GM10847 (cell line): ENCODE results near the gene ANXA10.

Experiments used
- POLR2A ChIP-seq: IDR thresholded peaks from 2 replicates; pipeline ENCODE4 v1.6.1; 2011; ENCODE audit not compliant: insufficient read length; ENCODE audit errors: extremely low read depth

ANXA10 gene

DNA sequence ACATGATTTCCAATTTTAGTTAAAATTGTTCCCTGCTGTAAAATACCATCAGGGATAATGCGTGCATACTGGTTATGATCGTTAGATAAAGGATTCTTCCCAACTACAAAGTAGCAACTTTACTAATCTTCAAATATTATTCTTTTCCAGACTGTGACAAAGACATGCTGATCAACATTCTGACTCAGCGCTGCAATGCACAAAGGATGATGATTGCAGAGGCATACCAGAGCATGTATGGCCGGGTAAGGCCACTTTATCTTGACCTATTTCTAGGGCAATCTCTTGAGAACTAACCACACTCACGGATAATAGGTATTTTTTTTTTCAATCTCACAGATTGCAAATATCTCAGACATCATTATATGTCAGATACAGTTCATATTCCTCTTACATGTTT lies 47.0 kb downstream of the ANXA10 start:
- no peak for TF ChIP-seq POLR2A

DNA sequence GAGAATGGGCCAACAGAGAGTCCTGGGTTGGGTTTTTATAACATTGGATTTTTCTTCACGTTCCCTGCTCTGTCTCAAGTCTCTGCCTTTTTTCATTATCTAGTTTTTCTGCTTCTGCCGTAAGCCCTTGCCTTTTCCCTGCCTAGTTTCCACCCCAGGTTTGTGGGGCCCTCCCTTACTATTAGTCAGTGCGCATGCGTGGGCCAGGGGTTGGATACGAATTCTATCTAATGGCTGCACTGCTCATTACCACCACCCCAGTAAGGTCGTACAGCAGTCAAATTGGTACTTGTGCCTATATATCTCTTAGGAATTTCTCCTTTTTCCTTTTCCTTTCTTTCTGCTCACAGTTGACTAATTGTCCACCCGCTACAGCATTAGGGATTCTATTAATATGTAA lies 49.4 kb downstream of the ANXA10 start:
- no peak for TF ChIP-seq POLR2A

DNA sequence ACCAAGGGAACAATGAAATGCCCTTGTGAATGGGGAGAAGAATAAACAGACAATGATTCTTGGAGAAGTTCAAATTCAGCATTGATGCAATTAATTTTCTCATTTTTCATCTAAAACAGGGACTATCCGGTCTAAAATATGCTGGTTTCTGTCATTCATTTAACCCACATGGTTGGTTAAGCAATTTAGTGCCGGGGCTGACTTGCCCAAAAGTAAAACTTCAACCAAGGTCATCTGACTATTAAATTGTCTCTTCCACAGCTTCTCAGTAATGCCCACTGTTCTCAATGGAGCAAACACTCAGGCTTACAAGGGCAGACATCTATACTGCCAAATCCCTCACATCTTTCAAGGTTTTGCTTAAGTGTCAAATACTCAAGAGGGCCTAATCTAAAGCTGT lies 51.3 kb downstream of the ANXA10 start:
- TF ChIP-seq POLR2A = no peak

DNA sequence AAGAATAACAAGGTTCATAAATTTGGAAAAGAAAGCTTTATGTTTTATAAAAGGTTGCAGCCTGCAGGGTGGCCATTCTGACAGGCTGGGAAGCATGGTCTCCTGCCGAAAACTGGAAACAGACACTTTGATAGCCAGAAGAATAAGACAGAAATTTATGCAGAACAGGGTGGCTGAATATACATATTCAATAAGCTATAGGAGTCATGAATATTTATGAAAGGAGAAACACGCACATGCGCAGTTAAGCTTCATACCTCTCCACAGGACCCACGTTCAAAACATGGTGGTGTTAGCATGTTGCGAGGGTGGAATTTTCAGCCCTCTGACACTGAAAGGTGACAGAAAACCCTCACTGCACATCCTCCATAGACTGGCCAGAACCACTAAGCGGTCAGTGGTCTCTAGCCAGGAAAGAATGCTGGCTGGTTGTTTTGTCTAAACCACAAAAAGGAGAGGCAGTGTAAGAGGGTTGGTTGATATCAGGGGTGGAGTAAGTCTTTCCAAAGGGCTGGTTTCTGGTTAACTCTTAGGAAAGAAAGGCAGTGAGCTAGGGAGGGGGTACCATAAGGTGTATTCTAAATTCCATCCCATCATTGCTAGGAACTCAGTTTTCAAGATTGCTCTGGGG lies 58.2 kb downstream of the ANXA10 start:
- no peak for TF ChIP-seq POLR2A

- TF ChIP-seq POLR2A = no peak
Observed at GRCh38 chr4:168151327-168151726, 59.0 kb downstream of the ANXA10 start.

- no peak for TF ChIP-seq POLR2A
Observed at GRCh38 chr4:168152837-168153500, 60.6 kb downstream of the ANXA10 start.

- no peak for TF ChIP-seq POLR2A
Observed at GRCh38 chr4:168153596-168154440, 61.5 kb downstream of the ANXA10 start.

GRCh38 chr4:168154546-168155277 lies 62.4 kb downstream of the ANXA10 start:
- no peak for TF ChIP-seq POLR2A

- TF ChIP-seq POLR2A = no peak
Observed at GRCh38 chr4:168162604-168163003, 70.3 kb downstream of the ANXA10 start.

- TF ChIP-seq POLR2A = no peak
Observed at GRCh38 chr4:168163106-168163505, 70.8 kb downstream of the ANXA10 start.

GRCh38 chr4:168164045-168164444 lies 71.7 kb downstream of the ANXA10 start:
- TF ChIP-seq POLR2A = no peak

DNA sequence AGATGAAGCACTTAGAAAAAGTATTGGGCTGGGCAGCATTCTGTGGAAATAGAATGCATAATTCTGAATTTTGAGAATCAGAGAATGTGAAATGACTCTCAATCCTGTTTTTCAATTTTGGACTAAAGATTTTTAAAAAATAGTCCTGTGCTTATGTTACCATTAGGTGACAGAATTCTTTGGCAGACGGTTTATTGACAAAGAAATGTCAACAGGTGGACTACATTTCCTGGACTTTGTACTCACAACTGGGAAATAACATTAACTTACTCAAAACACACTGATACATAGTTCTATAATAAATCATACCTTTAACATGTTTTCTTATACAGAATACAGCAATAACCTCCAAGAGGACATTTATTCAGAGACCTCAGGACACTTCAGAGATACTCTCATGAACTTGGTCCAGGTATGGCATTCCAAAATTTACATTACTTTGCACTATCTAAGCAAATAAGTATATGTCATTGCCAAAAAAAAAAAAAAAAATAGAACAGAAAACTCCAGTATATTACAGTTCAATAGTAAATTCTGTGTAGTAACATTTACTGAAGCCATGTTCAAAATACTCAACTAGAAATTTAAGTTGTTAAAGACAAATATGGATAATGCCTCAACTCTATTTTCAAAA lies 72.7 kb downstream of the ANXA10 start:
- no peak for TF ChIP-seq POLR2A

- no peak for TF ChIP-seq POLR2A
Observed at GRCh38 chr4:168167714-168168284, 75.5 kb downstream of the ANXA10 start.

DNA sequence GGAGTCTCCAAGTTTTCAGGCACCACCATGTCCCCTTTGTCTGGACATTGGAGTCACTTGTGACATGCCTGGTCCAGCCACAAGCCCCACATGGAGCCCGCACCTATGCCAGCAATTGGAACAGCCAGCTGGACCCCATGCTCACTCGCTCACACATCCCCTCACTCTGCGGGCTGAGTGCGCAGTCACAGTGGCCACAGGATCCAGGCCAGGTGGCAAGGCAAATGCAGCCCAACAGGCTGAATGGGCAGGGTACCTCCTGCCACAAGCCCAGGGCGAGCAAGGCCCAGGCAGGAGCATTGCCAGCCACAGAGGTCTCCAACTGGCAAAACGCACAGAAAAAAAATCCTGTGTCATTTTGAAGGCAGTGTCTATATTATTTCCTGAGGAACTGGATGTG lies 82.0 kb downstream of the ANXA10 start:
- TF ChIP-seq POLR2A = no peak

DNA sequence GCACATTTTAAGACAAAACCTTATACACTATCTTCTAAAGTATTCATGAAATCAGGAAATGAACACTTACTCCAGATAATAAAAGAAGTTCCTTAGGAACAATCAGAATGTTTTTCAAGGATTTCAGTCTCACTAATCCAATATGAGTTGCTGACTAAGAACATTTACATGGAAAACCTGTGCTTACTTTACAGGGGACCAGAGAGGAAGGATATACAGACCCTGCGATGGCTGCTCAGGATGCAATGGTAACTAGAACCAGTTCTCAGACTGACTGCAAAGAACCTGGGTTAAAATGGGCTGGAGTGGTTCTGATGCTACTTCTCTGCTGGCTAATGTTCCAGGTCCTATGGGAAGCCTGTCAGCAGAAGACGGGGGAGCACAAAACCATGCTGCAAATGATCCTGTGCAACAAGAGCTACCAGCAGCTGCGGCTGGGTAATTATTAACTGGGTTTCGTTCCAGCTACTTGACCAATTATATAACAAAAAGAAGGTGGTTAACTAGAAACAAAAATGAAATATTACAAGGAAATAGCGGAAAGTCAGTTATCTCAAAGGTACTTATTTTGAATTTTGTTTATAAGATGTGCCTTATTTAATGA lies 85.3 kb downstream of the ANXA10 start:
- TF ChIP-seq POLR2A = no peak
